GM18502 (cell line): ENCODE measurements around the gene TAAR5.
"Not testable (repeated sequence)": the region's sequence is repeated elsewhere in the genome, so short reads cannot be mapped to it uniquely, and the experiment has no call there.

Experiments
- ATAC-seq: cut with Tn5 transposase; IDR thresholded peaks from one replicate; pipeline ENCODE4 v1.9.1; 2021; ENCODE audit warnings: mild to moderate bottlenecking; ENCODE audit not compliant: unreplicated experiment, poor library complexity

Gene TAAR5, protein sequence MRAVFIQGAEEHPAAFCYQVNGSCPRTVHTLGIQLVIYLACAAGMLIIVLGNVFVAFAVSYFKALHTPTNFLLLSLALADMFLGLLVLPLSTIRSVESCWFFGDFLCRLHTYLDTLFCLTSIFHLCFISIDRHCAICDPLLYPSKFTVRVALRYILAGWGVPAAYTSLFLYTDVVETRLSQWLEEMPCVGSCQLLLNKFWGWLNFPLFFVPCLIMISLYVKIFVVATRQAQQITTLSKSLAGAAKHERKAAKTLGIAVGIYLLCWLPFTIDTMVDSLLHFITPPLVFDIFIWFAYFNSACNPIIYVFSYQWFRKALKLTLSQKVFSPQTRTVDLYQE

DNA sequence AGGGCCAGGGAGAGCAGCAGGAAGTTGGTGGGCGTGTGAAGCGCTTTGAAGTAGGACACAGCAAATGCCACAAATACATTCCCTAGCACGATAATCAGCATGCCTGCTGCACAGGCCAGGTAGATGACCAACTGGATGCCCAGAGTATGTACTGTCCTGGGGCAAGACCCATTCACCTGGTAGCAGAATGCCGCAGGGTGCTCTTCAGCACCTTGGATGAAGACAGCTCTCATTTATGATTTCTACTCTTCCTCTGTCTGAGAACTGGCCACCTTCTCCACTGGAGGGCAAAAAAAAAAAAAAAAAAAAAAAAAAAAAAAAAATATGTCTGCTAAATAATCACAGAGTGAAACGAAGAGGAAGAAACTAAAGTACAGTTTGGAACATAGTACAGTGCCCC is at the start of gene TAAR5:
Gene TAAR5 (minus strand): TSS at position 288 of the 400 bp plus-strand sequence. CDS start 55 bp downstream, at position 233.
- ATAC-seq = no peak

DNA sequence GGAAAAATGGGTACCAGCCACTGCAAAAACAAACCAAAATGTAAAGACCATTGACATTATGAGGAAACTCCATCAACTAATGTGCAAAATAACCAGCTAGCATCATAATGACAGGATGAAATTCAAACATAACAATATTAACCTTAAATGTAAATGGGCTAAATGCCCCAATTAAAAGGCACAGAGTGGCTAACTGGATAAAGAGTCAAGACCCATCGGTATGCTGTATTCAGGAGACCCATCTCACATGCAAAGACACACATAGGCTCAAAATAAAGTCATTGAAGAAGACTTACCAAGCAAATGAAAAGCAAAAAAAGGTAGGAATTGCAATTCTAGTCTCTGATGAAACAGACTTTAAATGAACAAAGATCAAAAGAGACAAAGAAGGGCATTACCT is 47.6 kb upstream of the TAAR5 start:
- not testable (repeated sequence) for ATAC-seq

DNA sequence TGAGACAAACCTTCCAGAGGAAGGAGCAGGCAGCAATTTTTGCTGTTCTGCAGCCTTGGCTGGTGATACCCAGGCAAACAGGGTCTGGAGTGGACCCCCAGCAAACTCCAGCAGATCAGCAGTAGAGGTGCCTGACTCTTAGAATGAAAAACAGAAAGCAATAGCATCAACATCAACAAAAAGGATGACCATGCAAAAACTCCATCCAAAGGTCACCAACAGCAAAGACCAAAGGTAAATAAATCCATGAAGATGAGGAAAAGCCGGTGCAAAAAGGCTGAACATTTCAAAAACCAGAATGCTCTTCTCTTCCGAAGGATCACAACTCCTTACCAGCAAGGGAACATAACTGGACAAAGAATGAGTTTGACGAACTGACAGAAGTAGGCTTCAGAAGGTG is 46.4 kb upstream of the TAAR5 start:
- ATAC-seq = not testable (repeated sequence)

DNA sequence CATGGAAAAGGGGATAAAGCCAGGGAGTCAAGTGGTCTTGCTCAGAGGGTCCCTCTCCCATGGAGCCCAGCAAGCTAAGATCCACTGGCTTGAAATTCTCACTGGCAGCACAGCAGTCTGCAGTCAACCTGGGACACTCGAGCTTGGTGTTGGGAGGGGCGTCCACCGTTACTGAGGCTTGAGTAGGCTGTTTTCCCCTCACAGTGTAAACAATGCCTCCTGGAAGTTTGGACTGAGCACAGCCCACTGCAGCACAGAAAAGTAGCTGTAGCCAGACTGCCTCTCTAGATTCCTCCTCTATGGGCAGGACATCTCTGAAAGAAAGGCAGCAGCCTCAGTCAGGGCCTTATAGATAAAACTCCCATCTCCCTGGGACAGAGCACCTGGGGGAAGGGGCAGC is 45.7 kb upstream of the TAAR5 start:
- not testable (repeated sequence) for ATAC-seq

DNA sequence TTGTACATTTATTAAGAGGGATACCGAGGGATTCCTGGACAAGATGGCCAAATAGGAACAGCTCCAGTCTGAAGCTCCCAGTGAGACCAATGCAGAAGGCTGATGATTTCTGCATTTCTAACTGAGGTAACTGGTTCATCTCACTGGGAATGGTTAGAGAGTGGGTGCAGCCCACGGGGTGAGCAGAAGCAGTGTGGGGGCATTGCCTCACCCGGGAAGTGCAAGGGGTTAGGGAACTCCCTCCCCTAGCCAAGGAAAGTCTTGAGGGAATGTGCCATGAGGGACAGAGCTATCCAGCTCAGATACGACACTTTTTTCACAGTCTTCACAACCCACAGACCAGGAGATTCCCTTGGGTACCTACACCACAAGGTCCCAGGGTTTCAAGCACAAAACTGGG is 45.3 kb upstream of the TAAR5 start:
- no peak for ATAC-seq

DNA sequence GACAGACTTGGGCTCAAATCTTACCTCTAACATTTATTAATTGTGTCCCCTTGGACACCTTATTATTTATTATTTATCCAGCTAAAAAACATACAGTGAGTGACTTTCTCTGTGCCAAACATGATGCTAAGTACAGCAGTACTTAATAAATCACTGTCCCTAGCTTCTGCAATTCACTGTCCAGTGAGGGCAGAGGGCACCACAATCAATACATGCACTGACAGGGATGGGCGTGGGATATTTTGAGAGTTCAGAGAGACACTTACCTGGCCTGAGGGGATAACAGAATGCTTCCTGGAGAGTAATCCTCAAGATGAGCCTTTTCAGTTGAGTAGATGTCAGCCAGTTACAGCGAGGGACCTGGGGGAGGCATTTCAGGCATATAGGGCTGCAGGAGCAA is 43.8 kb upstream of the TAAR5 start:
- ATAC-seq = no peak

DNA sequence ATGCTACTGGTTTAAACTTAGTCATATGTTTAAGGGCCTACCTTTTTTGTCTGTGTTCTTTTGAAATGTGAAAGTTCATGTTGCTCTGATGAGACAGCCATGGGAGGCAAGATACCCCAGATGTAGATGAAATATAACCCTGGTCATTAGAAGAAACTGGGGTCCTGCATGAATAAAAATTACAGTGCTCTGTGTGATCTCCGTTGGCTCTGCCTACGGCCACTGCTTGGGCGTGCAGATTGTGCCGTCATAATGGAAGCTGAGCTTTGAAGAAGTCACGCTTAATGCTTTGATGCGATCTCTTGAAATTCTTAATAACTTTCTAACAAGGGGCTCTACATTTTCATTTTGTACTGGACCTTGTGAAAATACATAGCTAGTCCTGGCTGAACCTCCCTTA is 34.6 kb upstream of the TAAR5 start, which contains the start of gene TAAR2:
Gene TAAR2 (minus strand): TSS at position 101 of the 400 bp plus-strand sequence. CDS start 0 bp downstream, at position 101.
- no peak for ATAC-seq

DNA sequence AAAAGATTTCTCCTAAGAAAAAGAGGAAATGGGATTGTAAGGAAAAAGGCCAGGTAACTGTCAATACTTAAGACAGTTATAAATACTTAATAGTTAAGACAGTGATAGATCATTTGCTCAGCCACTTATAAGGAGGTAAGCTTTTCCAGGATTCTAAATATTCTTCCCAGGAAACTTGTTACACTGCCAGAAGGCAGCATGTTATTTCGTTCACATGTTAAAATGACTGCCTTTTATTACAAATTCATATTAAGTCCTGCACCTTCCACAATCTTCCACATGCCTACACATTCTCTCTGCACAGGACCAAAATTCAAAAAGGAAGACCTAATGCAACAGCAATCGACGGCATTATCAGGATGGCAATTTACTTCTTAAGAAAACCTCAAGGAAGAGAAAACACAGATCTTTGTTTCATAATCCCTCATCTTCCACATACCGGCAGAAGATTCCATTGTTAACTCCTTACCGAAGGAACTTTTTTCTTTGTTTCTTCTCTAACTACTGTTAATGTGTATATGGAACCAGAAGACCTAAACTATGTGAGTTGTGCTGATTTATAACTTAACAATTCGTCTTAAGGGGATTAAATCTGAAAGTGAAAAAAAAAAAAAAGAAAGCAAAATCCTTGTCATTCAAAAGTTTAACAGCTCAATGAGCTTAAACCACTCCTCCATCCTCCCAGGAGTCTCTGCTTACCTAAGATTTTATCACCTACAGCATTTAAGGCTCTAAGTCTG is 33.7 kb upstream of the TAAR5 start:
- no peak for ATAC-seq

DNA sequence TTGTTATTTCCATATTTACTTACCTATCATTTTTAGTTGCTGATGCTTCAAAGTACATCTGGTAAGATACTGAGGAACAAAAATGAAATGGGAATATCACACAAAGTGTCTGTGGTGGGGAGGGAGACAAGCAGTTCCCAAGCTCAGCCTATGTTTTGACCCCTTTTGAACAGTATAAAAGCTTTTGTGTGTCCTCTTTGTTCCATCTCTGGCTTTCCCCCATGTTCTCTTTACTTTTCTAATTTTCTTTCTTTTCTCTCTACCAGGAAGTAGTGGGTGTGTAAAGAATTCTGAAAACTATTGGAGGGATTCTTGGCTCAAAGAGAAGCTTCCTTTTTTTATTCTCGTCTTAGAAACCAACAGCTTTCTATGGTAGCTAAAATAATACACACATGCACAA is 27.1 kb upstream of the TAAR5 start:
- no peak for ATAC-seq

DNA sequence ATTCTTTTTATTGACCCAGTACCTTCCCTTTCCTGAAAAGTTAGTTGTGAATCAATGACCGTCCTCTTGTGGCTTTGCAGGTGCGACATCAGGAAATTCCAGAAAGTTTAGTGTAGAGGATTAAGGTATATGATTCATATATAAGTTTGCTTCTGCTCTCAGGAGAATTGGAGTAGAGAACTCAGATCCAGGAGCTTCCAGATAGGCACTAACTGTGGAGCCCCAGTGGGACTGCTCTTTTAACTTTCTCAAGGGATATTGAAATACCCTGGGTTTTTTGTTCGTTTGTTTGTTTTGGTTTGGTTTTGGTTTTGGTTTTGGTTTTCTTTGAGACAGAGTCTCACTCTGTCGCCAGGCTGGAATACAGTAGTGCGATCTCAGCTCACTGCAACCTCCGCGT is 25.0 kb upstream of the TAAR5 start:
- no peak for ATAC-seq

DNA sequence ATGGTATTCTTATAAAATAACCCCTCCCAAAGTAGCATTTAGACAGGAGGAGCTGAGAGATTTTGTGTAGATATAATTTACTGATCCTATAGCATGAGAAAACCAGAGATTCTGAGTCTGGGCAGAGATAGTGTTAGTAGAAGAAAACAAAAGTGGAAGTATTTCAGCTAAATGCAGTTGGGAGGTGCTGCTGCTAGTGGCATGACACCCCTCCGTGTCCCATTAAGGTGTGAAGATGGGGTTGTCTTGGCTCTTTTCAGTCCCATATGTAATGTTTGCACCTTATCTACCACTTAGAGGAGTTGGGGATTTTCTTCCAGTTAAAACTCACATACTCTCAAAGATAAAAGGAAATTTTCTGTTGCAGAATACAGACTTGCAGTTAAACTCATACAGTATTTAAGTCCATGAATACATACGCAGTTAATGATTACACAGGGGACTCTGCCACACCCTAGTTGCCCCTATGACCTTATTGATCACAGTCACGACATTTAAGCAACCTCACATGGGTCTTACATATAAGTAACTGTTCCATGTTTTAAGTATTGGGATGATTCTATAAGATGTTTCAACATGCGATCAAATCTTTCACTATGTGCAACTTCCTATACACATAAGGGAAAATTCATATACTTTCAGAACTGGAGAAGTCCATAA is 23.0 kb upstream of the TAAR5 start:
- no peak for ATAC-seq

DNA sequence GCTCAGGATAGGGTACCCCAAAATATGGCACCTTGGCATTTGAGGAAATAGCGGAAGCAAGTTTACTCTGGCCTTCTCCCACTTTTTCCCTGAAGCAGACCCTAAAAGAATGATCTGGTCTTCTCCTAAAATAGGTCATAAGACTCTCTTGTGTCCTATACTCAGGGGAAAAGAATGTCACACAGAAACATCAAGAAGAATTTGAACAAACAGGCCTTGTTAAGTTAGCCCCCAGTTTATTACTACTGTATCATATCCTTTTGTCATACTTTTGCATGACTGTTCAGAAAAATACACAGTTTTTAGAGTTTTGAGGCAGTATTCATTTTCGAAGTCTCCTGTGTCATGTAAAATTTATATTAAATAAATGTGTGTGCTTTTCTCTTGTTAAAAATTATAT is 22.1 kb upstream of the TAAR5 start:
- ATAC-seq = no peak

DNA sequence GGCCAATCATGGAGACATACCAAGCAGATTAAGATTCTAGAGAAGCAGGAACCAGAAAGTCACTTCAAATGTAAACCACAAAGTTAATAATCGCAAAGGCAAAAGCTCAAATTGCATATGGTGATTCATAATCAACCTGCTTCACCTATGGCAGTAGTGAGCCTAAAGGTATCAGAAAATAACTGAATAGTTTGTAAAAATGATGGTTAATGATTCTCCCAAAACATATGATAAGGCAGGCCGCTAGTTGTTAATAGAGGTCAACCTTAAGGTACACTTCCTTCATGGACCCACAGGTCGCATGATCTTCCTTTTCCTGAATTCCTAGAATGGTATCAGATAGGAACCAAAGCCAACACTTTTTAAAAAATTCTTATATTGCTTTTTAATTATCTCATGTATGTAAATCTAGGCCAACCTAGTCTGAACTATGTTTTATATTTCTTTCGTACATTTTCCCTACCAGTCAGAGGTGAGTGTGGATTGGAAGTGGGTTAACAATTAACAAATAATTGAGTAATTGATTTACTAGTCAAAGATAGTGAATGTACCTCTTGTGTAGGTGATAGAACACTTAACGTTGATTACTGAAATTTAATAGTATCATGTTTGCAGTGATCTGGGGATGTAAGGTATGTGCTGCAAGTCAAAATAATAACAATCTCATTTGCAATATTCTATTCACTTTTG is 18.1 kb upstream of the TAAR5 start:
- no peak for ATAC-seq

DNA sequence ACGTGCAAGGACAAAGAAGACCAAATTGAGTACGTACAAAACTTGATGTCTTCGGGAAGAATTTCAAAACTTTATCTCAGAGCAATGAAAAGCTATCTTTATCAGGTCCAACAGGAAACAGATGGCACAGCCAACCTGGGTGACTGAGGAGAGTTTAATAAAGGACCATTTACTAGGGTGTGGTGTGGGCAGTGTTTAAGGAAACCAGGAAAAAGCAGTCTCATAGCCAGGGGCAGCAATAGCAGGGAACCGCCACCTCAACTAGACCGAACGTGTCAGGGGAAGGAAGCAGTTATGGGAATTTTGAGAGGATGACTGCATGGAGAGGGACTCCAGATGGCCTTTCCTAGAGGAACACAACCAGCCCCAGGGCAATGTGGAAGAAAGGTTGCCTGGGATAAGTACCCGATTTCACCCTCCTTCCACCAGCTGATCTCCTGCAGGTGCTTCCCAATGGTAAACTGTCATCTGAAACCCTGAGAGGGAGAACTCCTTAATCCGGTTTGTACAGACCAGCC is 15.2 kb upstream of the TAAR5 start:
- ATAC-seq = no peak

DNA sequence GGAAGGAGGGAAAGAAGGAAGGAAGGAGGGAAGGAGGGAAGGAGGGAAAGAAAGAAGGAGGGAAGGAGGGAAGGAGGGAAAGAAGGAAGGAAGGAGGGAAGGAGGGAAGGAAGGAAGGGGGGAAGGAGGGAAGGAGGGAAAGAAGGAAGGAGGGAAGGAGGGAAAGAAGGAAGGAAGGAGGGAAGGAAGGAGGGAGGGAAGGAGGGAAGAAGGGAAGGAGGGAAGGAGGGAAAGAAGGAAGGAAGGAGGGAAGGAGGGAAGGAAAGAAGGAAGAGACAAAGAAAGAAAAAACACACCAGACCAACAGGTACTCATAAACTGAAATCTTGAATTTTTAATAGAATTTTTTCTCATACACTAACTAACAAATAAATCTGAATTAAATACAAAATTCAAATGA is 11.4 kb upstream of the TAAR5 start:
- ATAC-seq = not testable (repeated sequence)

DNA sequence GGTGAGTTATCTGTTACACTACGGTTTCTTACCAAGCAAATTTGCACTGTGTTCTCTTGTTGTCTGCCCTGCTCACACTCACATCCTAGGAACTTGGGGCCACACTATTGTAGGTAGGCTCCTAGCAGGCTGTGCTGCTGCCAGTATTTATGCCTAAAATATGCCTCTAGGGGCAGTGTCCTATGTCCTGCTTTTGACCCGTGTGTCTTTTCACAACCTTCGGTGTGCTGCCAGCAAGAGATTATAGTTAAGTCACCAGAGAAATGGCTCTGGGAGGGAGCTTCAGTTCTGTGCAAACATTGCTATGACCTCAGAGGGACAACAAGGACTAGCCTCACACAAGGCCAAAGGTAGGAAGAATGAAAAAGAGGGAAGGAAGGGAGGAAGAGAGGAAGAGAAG is 8.9 kb upstream of the TAAR5 start:
- peak; percentile 78 for ATAC-seq

DNA sequence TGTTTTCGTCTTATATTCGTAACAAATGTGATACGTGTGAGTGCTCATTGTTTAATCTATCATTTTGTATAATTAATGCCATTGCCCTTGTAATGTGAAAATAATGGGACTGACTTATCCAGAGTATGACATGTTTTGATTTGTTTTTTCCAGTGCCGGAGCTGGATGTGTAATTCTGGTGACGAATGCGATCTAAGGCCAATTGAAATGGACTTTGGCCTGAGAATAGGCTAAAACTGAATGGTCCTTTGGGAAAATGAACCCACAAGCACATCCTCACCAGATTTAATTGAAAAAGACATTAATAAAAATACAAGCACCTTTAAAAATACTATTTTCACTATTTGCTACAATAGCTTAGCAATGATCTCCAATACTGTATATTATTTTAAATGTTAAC is 6.7 kb upstream of the TAAR5 start:
- no peak for ATAC-seq

DNA sequence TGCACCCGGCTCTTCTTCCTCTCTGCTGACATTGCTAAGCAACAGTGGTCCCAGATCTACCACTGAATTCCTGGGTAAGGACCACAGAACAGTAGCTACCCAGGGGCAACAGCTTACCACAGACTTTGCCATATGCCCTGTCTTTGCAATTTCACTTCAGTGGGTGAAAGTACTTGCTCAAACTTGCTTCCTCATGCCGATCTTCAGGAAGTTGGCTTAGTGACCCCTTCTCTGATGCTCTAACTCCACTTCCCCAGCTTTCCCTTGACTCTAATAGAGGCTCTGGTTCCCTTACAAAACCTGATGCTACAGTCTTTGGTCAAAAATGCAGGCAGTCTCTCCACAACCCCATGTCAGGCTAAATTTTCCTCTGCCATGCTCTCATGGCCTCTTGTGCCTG is 3.3 kb upstream of the TAAR5 start:
- no peak for ATAC-seq

DNA sequence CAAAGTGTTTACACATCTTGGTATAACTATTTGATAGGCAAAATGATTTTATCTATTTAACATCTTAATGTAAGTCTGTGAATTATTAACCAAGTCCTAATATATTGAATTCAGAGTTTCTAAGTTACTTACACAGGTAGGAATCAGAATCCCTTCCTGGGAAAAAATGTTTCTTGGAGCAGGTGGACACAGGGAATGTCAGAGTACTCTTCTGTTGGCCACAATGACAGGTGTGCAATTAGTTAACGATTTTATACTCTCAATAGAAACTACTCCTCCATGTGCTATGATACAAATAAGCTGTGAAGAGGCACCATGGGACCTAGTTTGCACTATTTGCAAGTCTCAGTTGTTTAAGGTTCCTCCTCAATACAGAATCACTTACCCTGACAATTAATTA is 821 bp upstream of the TAAR5 start:
- no peak for ATAC-seq

DNA sequence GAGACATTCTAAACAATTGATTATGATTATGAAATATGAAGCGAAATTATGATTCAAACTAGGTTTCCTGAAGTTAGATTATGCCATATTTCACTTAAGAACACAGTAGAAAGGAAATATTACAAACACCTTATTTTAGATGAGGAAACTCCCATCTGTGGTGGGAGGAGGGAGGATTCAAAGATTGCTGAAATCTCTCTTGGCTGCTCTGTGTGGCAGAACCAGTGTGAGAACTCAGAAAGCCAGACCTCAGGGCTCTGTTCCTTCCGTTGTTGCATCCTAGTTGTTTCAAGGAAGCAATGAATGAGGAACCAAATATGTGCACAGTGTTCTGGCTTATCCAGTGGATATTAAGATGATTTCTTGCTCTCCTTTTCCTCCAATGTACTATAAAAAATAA is 2.1 kb downstream of the TAAR5 start:
- ATAC-seq = no peak
